Measurements from ENCODE around the gene ZNF133. TPM values are rescaled to one million over a fixed set of nuclear protein-coding genes. Genes with fewer than 3 reads are reported as not detected.

Gene ZNF133
- total RNA-seq, 1 experiment from 2014 or later: 22.8 TPM

DNA sequence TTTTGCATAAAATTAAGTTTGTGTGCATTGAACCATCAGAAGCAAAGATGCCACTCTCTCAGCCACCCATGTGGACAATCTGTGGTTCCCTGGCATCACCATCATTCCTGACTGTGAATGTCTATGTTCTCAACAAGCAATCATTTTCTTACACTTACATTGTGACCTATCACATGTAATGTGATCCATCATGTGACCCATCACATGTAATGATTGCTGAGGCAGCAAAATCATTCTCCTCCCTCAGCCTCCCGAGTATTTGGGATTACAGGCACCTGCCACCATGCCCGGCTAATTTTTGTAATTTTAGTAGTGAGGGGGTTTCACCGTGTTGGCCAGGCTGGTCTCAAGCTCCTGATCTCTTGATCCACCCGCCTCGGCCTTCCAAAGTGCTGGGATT, 22.0 kb upstream of the ZNF133 start:
- Histone ChIP-seq H3K4me2 (no peak overlapping the region), H3K36me3 (ENCODE audit: low read depth) (no peaks in the 10 kb centered on the region), H3F3A (ENCODE audit: insufficient read depth, low read depth) (peaks cover 22% of the 10 kb centered on the region), H3K4me1 (replicated peaks; ENCODE audit: insufficient read depth) (peaks cover 26% of the 10 kb centered on the region), H3K4me3 (no peak overlapping the region), H3K9me3 (ENCODE audit: insufficient read depth, low read depth) (no peaks in the 10 kb centered on the region), H3K27me3 (ENCODE audit: insufficient read depth, low read depth) (no peaks in the 10 kb centered on the region), H4K20me1 (ENCODE audit: insufficient read depth) (no peaks in the 10 kb centered on the region), H3K27ac (no peak overlapping the region), H3K9me2 (ENCODE audit: insufficient read depth) (no peaks in the 10 kb centered on the region), H2AFZ (no peak overlapping the region), H3K79me2 (ENCODE audit: low read depth) (no peaks in the 10 kb centered on the region)
- intact Hi-C loops (cut with micrococcal nuclease; ENCODE audit: unreplicated experiment): no loop called here
- POLR2A ChIA-PET (ENCODE audit: unreplicated experiment): no interaction called here
- CTCF ChIA-PET: no interaction called here
- TF ChIP-seq EZH2 (IDR thresholded peaks at IDR 0.05; ENCODE audit: low read depth) (no peak), CTCF (conservative IDR thresholded peaks at IDR 0.05) (no peak)
- DNase-seq: no peak
- BruUV-seq (replicated peaks): no TSS peak

- no peaks in the 10 kb centered on the region for H3K9me3 ChIP-seq (ENCODE audit: insufficient read depth, low read depth)
- no peaks in the 10 kb centered on the region for H3K27me3 ChIP-seq (ENCODE audit: insufficient read depth, low read depth)
- H4K20me1 ChIP-seq (ENCODE audit: insufficient read depth): no peaks in the 10 kb centered on the region
- ChIA-PET POLR2A (ENCODE audit: unreplicated experiment) (no interaction called here), CTCF (no interaction called here)
- intact Hi-C loops (cut with micrococcal nuclease; ENCODE audit: unreplicated experiment): no loop called here
- no peaks in the 10 kb centered on the region for H3K79me2 ChIP-seq (ENCODE audit: low read depth)
- no peak overlapping the region for H3K27ac ChIP-seq
- TF ChIP-seq EZH2 (IDR thresholded peaks at IDR 0.05; ENCODE audit: low read depth): no peak
- TF ChIP-seq CTCF (conservative IDR thresholded peaks at IDR 0.05): no peak
- no peak for DNase-seq
- H3K4me3 ChIP-seq: no peak overlapping the region
- H3K4me1 ChIP-seq (replicated peaks; ENCODE audit: insufficient read depth): peaks cover 22% of the 10 kb centered on the region
- no TSS peak for BruUV-seq (replicated peaks)
- H3F3A ChIP-seq (ENCODE audit: insufficient read depth, low read depth): peaks cover 22% of the 10 kb centered on the region
- no peak overlapping the region for H2AFZ ChIP-seq
- H3K4me2 ChIP-seq: no peak overlapping the region
- no peaks in the 10 kb centered on the region for H3K36me3 ChIP-seq (ENCODE audit: low read depth)
- H3K9me2 ChIP-seq (ENCODE audit: insufficient read depth): no peaks in the 10 kb centered on the region
These were observed 20.5 kb upstream of the ZNF133 start for GRCh38 chr20:18267815-18268214.

- H3K27ac ChIP-seq: no peak overlapping the region
- CTCF ChIA-PET: no interaction called here
- H2AFZ ChIP-seq: no peak overlapping the region
- no peaks in the 10 kb centered on the region for H4K20me1 ChIP-seq (ENCODE audit: insufficient read depth)
- no peak overlapping the region for H3K4me3 ChIP-seq
- TF ChIP-seq CTCF (conservative IDR thresholded peaks at IDR 0.05): no peak
- intact Hi-C loops (cut with micrococcal nuclease; ENCODE audit: unreplicated experiment): loop anchor here (10.0 kb wide), 1 partner anchor 766 kb away; no protein-coding TSS in a partner anchor
- peaks cover 11% of the 10 kb centered on the region for H3K4me1 ChIP-seq (replicated peaks; ENCODE audit: insufficient read depth)
- no peaks in the 10 kb centered on the region for H3F3A ChIP-seq (ENCODE audit: insufficient read depth, low read depth)
- no TSS peak for BruUV-seq (replicated peaks)
- DNase-seq: no peak
- H3K9me3 ChIP-seq (ENCODE audit: insufficient read depth, low read depth): no peaks in the 10 kb centered on the region
- H3K36me3 ChIP-seq (ENCODE audit: low read depth): no peaks in the 10 kb centered on the region
- POLR2A ChIA-PET (ENCODE audit: unreplicated experiment): no interaction called here
- no peak overlapping the region for H3K4me2 ChIP-seq
- H3K79me2 ChIP-seq (ENCODE audit: low read depth): no peaks in the 10 kb centered on the region
- no peaks in the 10 kb centered on the region for H3K27me3 ChIP-seq (ENCODE audit: insufficient read depth, low read depth)
- H3K9me2 ChIP-seq (ENCODE audit: insufficient read depth): no peaks in the 10 kb centered on the region
These were observed 17.2 kb upstream of the ZNF133 start for GRCh38 chr20:18271160-18271559.

All from PC-9 (cell line).